ENCODE measurements around the gene ZNF738. TPM values are rescaled to one million over a fixed set of nuclear protein-coding genes. Genes with fewer than 3 reads are reported as not detected.

Gene ZNF738
- total and polyA plus RNA-seq, 2 experiments from 2014 or later = 137 to 138 TPM

GRCh38 chr19:21423057-21424041 is 64.5 kb downstream of the ZNF738 start:
- H3K27me3 Mint-ChIP-seq (ENCODE audit: insufficient read depth, low read depth, poor library complexity) = peaks cover 7% of the 10 kb centered on the region
- H3K4me1 Mint-ChIP-seq = no peaks in the 10 kb centered on the region
- H3K4me3 ChIP-seq = no peak overlapping the region; the same call in 1 of the 2 replicates
- 0 out of 2 replicates have a peak, but pooled peaks cover 9% of the 10 kb centered on the region for H3F3A ChIP-seq (replicated peaks; ENCODE audit: low read depth)
- TF ChIP-seq ETS1 (IDR thresholded peaks at IDR 0.05) (no peak), ZNF462 (CRISPR knock-in tag; IDR thresholded peaks at IDR 0.05) (no peak), ZNF114 (CRISPR knock-in tag; IDR thresholded peaks at IDR 0.05) (no peak), STAT1 (IDR thresholded peaks at IDR 0.05; ENCODE audit: unreplicated experiment) (no peak), JUNB (IDR thresholded peaks at IDR 0.05; ENCODE audit: unreplicated experiment) (no peak), ZNF331 (CRISPR knock-in tag; IDR thresholded peaks at IDR 0.05; ENCODE audit: low read depth) (no peak), EZH2 (IDR thresholded peaks at IDR 0.05; ENCODE audit: low read depth, unreplicated experiment) (no peak), NANOG (IDR thresholded peaks at IDR 0.05; ENCODE audit: borderline replicate concordance) (no peak), CTCF (conservative IDR thresholded peaks at IDR 0.05; ENCODE audit: low read depth in 2 of 2) (no peak), REST (IDR thresholded peaks at IDR 0.05; ENCODE audit: unreplicated experiment) (no peak)
- no peaks in the 10 kb centered on the region for H3K9me2 ChIP-seq (ENCODE audit: insufficient read depth)
- ATAC-seq = no peak
- H4K20me1 ChIP-seq (replicated peaks; ENCODE audit: insufficient read depth) = no peaks in the 10 kb centered on the region
- H3K9me3 Mint-ChIP-seq = peaks cover 86% of the 10 kb centered on the region
- H2AFZ ChIP-seq = no peak overlapping the region
- H3K4me1 ChIP-seq (ENCODE audit: insufficient read depth) = no peaks in the 10 kb centered on the region
- DNase-seq (ENCODE audit: low spot score) = no peak
- H3K36me3 Mint-ChIP-seq (ENCODE audit: low read depth) = peaks cover 82% of the 10 kb centered on the region
- H3K27me3 ChIP-seq (ENCODE audit: insufficient read depth) = no peaks in the 10 kb centered on the region
- no peak overlapping the region for H3K4me2 ChIP-seq
- H3K36me3 ChIP-seq (ENCODE audit: insufficient read depth) = peaks cover 59% of the 10 kb centered on the region
- no peak overlapping the region for H3K27ac Mint-ChIP-seq
- H3K79me2 ChIP-seq (replicated peaks; ENCODE audit: insufficient read depth) = no peaks in the 10 kb centered on the region
- no peak overlapping the region for H3K4me3 Mint-ChIP-seq
- H3K27ac ChIP-seq (ENCODE audit: low read depth) = no peak overlapping the region

Measured in GM23338 (cell line).